NT2/D1 (cell line): ENCODE results near the gene FAR2.

Experiments used
- SUZ12 ChIP-seq: IDR thresholded peaks from 2 replicates; pipeline ENCODE4 v1.6.1; 2011; ENCODE audit not compliant: insufficient read length, insufficient read depth; ENCODE audit errors: extremely low read depth
- YY1 ChIP-seq: IDR thresholded peaks from 2 replicates; pipeline ENCODE4 v1.6.1; 2011; ENCODE audit not compliant: insufficient read length, insufficient read depth
- ZNF274 ChIP-seq: IDR thresholded peaks from 2 replicates; pipeline ENCODE4 v1.6.1; 2011; ENCODE audit warnings: mild to moderate bottlenecking, low read depth, low read length

DNA sequence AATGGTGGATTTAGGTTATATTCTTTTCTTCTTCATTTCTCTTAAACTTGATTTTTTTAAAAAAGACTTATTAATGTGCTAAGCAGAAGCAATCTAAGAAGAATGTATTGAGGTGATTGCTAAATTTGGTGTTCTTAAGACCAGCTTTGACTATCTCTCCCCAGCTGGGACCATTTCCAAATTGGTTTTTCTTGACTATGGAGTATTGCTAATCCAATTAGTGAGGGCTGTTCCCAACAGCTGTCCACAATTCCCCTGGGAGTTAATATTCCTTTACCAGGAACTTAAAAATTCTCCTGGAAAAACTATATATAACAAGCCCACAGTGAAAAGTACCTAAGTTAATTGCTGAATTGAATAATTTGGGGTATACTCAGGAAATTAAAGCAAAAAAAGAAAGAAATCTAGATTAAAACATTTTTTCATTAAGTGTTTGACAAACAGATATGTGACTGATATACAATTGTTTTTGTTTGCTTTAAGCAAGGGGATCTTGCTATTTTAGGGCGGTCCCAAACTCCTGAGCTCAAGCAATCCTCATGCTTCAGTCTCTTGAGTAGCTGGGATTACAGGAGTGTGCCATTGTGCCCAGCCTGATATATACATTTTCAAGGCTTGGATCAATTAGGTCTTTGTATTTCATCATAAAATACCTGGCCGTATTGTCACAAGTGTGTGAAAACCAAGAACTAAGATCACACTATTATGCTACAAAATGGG lies 105.0 kb downstream of the FAR2 start:
- TF ChIP-seq YY1: no peak
- no peak for TF ChIP-seq SUZ12
- no peak for TF ChIP-seq ZNF274
